ENCODE results near the gene MARCO.
"Not testable (repeated sequence)": the region's sequence is repeated elsewhere in the genome, so short reads cannot be mapped to it uniquely, and the experiment has no call there.

MARCO gene

DNA sequence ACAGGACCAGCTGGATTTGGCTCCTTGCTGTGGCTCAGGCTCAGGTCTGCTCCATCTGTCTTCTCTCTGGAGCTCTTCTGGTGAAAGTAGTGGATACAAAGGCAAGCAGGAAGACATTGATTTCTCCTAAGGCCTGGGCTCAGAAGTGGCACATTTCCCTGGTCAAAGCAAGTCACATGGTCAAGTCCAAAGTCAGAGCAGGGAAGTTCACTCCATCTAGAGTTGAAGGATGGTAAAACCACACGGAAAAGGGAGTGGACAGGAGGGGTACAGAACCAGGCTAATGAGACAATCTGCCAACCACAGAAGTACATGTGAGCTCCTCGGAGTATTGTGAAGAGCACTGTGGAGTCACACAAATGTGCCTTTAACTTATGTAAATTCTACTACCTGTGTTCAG lies 66.1 kb downstream of the MARCO start:
- no peak for DNase-seq

DNA sequence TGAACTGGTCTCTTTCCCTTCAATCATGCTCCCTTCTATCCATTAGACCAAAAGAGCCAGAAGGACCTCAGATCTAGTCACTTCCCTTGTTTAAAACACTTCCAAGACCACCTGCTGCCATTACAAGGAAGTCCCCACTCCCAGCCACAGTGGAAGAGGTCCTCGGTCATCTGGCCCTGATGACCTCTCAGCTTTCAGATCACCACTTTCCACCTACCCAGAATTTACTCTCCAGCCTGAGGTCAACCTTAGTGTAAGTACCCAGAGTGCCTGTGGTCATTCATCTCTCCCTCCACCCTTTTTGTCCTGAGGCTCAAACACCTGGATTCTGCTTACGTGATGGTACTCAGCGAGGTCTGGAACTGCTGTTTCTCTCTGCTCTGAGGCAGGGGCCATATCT lies 67.1 kb downstream of the MARCO start:
- no peak for DNase-seq

DNA sequence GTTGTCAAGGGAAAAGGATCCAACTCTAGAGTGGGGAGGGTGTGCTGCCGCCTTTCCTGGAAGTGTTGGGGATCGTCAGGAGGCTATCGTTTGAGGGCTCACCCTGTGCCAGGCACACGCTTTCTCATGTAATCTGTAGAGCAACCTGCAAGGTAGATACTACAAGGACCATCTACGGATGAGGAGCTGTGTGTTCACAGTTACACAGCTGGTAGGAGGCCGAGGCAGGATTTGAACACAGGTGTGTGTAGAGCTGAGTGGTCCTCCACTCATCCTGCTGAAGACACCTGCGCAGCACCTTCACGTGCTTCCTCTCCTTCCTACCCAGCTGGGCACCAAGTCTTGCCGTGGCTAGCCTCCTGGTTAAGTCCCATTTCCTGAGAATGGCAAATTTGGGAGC lies 68.3 kb downstream of the MARCO start:
- DNase-seq: no peak

DNA sequence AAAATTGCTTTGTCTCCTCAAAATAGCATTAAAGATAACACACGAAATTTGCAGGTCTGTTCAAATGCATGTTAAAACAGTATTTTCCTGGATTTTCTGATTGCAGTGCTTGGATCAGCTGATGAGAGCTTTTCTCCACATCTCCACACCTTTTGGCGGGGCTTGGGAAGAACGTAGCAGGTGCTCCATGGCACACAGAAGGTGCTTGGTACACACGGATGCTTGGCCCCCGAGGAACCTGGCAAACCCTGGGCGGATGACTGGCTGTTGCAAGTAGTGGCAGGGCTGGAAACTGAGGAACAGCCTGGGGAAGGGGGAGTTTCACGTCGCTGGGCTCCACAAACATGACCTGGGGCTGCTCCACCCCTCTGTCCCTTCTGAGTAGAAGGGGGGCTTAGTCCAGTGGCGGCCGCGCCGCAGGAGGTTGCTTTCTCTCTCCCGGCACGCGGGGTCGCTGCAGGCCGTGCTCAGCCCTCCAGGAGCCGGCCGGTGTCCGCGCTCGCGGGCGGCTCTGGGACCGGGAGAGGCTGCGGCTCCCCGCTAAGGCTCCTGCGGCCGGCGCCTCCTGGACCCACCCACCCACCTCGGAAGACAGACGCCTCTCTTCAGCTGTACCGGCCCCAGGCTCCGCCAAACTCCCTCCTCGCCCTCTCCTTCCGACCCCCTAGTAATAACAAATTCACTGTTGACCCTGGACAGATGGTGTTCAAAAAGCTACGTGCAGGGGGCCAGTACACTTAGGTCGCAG lies 69.3 kb downstream of the MARCO start:
- peak in 1 of 2 donors; percentile 7 for DNase-seq

DNA sequence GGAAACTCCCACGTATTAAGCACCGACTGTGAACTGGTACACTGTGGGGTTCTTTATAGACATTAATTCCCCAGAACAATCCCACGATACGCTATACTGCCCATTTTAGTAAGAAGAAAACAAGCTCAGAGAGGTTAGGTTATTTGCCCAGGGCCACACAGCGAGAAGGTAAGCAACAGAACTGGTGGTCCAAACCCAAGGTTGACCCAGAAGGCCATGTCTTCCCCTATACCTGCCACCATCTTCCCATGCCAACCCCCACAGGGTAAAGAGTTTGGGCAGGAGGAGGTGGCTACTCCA lies 69.9 kb downstream of the MARCO start:
- no peak for DNase-seq

DNA sequence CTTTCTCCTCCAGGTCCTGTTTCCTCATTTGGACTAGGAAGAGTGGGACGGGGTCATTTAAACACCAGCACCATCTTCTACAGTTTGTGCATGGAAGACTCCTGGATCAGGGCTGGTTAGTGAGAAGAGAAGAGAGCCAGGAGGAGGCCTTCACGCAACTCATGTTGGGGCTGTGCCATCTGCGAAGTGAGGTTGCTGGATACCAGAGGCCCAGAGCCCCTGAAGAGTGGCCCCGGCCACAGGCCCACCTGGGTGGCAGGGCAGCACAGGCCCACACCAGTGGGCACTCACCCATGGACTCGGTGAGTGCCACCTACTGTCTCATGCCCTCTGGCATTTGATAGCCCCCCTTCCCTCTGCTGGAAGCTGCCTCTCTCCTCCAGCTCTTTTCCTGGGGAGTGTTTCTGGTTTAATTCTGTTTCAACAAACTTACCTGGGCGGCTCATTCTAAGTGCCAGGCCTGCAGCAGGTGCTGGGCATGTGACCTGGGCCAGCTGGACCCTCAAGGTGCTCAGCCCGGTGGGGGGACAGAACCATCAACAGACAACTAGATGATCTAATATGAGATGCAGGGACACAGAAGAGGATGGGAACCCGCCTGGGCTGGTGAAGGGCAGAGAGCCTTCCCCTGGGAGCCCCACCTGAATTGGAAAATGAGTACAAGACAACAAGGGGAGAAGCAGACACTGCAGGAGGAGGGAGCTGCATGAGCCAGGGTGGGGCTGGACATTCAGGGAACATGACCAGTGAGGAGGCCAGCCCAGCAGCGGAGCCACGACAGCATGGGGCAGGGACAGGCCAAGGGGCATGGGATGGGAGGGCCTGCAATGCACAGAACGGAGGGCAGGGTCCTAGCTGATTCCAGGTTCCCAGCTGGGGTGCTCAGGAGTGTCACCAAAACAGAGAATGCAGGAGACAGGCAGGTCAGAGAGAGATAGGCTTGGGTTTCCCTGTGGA lies 70.6 kb downstream of the MARCO start:
- DNase-seq: no peak

DNA sequence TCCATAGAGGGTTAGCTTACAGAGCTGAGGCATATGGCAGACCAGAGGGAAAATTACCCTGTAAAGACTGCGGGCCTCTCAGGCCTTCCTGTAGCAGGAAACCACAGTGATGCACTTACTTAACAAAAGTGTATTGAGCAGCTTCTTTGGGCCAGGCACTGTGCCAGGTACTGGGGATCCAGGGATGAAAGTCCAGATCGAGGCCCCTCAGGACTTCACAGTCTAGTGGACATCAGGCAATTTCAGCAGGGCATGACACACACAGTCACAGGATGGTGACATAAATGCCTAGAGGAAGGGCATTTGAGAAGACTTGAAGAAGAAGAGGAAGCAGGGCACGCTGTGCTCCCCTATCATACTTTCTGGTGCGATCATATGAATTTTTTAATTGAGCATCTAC lies 71.7 kb downstream of the MARCO start:
- no peak for DNase-seq

DNA sequence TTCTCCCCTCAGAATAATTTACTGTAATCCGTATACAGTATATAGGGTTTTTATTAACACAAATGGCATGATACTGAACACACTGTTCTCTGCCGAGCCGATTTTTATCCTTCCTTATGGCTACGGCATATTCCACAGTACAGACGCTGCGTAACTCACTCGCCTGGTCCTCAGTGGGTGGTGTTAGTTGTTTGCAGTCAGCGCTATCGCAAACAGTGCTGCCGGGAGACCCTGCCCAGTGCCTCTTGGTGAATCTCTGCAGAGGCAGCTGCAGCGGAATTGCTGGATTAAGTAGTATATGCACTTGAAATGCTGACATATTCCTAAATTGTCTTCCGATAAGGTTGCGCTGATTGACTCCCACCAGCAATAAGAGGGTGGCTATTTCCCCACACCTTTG lies 73.9 kb downstream of the MARCO start:
- DNase-seq: no peak

DNA sequence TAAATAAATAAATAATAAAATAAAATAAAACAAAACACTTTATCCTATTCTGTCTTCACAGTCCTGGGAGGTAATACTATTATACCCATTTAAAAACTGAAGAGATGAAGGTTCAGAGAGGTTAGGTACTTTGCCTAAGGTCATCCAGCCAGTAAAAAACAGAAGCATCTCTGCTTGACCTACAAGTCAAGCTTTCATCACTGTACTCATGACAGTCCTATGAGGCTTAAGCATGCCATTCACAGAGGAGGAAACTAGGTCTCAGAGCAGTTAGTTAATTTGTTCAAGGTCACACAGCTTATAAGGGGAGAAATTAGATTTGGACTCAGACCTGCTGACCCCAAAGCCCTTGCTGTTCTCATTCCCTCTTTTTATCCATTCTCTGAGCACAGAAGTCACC lies 77.5 kb downstream of the MARCO start:
- DNase-seq: no peak

DNA sequence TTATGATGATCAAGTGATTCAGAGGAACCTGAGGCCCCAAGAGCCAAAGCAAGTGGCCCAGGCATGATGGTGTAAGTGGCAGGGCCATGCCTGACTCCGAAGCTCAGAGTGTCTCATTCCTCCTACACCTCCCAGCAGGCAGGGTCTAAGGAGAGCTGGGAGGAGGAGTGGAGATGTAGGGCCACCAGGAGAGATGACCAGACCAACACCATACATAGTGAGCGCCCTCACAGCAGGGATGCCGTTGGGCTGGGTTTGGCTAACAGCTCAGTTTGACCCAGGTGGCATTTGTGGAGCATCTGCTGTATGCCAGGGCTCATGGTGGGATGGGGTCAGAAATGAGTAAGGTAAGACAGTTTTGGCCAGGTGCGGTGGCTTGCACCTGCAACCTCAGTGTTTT lies 80.7 kb downstream of the MARCO start:
- DNase-seq: no peak

DNA sequence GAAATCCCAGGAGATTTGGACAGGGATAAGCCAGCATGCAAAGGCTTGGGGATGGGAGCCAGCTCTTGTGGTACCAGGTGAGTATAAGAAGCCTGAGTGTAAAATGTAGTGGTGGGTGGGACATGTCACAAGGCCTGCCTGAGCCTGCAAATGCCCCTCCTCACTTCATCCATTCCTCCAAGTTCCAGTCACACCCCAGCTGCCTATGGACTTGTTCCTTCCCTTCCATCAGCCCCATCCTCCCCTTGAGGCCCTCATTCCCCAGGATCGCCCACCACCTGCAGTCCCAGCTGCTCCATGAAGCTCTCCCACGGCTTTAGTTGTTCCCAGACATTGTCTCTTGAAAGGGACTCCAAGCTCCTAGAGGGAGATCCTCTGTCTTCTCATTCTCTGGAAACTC lies 81.5 kb downstream of the MARCO start:
- DNase-seq: no peak

DNA sequence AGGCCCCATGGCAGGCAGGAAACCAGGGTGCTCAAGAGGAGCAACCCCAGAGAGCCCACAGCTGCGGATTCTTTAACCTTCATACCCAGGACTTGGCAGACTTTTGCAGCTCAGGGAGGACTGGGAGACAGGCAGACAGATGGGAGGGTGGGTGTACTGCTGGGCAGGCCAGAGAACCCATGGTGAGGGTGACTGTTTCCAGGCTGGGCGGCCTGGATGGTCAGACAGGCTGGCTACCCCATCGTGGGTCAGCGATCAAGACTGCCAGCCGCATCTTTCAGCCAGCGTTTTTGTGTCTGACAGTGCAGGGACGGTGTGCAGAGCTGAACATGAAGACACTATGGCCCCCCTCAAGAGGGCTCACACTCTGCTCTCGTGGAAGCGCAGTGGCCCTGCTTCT lies 82.2 kb downstream of the MARCO start:
- DNase-seq: no peak

DNA sequence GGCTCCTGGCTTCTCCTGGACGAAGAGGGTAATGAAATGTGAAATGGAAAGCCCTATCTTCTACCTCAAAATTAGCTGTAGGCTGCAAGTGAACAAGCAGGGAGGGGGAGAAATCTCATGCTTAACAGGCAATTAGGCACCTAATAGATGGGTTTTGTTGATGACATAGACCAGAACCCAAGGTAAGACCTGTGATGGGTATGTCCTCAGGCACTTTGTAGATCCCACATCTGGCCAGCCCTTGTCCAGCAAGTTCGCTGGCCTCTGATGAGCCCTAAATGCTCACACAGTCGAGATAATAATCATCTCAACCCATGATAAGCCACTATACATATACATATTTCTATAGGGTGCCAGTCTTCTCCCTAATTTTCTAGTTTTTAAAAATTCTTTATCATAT lies 82.6 kb downstream of the MARCO start:
- no peak for DNase-seq

DNA sequence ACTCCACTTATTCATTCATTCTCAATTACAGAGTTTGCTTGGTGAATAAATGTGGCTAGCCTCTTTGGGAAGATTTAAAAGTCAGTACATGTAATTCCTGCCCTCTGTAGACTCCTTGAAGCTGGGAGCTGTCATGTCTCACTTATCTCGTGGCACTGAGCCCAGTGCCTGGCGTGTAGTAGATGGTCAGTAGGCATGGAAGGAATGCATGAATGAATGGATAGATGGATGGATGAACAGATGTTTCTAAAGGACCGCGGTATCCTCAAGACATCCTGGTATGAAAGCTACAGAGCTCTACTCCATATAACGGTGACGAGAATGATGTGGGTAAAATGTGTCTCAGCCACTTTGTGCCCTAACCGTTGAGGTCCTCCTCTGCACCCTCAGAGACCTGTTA lies 83.0 kb downstream of the MARCO start:
- DNase-seq: no peak

DNA sequence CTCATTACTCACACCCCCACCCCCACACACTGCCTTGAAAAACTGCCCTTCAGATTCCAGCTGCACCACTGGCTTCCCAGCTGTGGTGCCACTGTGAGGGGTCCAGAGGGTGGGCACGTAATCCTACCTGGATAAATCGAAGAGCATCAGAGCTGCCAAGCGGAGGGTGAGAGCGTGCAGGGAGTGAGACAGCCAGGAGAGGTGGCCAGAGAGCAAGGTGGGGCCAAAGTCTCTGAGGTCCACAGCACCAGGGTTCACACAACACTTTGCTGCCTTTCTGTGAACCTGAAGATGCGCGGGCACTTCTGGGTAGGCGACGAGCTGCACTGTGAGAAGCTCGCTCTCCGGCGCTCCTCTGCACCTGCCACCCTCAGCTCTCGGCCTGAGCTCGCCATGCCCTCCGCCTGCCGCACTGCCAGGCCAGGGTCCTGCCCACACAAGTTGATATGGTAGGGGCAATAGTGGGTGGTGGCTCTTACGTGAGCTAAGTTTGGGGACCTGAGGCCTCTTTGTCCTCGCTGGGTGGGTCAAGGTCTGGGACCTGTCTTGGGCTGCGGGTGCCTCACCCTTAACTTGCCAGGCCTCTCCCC lies 83.9 kb downstream of the MARCO start:
- DNase-seq: no peak

DNA sequence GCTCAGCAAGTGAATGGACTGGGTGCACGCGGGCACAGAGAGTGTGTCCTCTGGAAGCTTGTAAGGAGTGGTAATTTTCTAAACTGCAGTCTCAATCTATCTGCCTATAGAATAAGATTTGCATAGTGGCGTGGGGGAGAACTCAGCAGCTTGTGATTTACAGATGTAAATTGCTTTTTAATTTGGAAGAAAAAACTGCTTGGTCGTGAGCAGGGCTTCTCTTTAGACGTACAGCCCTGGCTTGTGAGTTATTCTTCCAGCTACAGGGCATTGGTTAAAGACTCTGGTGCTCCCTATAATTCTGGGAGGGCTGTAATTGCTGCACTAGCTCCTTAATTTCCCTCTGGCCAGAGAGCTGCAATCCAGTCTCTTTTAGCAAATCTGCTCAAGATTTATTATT lies 84.9 kb downstream of the MARCO start:
- no peak for DNase-seq

DNA sequence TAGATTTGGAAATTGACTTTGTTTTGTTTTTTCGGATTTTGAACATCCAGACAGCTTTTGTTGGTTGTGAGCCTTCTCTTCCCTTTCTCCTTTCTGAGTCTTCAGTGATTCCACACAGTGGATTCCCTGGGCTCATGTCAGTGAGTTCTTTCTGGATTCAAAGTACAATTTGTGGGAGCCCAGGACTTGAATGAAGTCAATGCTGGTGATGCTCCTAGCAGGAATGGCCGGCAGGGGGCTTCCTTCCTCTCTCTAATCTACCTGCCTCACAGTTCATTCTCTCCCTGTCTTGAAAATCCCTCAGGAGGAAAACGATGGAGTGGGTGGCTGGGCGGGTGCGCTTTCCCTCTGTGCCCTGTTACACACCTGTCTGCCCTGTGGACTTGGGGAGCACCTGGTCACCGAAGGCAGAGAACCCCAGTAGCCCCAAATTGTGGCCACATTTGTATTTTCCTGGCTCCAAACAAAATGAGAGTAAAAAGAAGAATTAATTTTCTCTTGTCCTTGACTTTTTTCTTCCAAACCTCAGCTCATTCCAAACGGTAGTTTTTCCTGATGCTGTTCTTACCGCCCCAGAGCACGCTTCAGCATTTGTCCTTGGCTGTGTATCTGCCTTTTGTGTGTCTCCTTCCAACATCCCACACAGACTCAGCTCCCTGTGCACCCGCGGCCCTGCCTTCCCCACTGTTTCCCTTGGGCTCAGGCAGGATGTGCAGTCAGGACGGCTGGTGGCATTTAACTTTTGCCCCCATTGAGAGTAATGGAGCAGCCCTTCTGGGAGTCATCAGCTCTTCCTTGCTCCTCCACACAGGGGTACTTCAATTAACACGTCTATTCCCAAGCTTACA lies 86.6 kb downstream of the MARCO start:
- DNase-seq: no peak

DNA sequence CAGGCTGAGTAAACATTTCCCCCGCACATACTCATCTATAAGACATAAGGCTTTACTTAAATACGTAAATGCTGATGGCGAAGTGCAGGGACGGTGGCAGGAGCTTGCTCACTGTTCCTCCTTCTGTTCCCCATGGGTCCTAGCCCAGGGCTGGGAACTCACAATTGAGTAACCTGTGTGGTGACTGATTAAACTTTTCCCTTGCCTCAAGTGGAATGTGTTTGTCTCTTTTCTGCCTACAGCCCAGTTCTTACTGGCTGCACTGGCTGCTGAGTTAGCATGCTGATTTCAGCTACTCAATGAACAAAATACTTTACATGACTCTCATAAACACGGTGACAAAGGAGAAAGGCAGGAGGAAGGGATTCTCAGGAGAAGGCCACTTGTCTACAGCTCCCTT lies 87.3 kb downstream of the MARCO start:
- no peak for DNase-seq

DNA sequence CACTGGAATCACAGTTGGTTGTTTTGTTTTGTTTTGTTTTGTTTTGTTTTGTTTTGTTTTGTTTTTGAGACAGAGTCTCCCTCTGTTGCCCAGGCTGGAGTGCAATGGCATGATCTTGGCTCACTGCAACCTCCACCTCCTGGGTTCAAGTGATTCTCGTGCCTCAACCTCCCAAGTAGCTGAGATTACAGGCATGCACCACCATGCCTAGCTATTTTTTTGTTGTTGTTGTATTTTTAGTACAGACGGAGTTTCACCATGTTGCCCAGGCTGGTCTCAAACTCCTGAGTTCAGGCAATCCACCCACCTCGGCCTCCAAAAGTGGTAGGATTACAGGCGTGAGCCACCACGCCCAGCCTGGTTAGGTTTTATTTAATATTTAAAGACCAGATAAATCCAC lies 95.9 kb downstream of the MARCO start:
- DNase-seq: not testable (repeated sequence)

DNA sequence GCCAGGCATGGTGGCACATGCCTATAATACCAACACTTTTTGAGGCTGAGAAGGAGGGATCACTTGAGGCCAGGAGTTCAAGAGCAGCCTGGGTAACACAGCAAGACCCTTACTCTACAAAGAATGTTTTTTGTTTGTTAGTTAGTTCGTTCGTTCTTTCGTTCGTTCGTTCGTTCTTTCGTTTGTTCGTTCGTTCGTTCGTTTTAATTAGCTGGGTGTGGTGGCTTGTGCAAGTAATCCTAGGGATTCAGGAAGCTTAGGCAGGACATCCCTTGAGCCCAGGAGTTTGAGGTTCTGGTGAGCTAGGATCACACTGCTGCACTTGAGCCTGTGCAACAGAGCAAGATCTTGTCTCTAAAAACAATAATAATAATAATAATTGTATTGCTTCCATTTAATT lies 98.7 kb downstream of the MARCO start:
- no peak for DNase-seq

Measured in hippocampal formation (tissue), 2 donors.